GM10266 (cell line): Measurements from ENCODE around the gene MYCBPAP.

Source experiments
- DNase-seq: peaks from one replicate; pipeline ENCODE4 v3.0.0; 2012; ENCODE audit errors: extremely low spot score
- CTCF ChIP-seq: IDR thresholded peaks from 2 replicates; pipeline ENCODE4 v1.5.1; 2012; ENCODE audit warnings: mild to moderate bottlenecking, low read depth; ENCODE audit not compliant: control insufficient read depth, insufficient read depth; ENCODE audit errors: missing control alignments

Gene MYCBPAP

GRCh38 chr17:50520483-50520882 is 12.2 kb downstream of the MYCBPAP start:
- no peak for DNase-seq
- no peak for TF ChIP-seq CTCF

- no peak for DNase-seq
- TF ChIP-seq CTCF, result no peak
Measured at GRCh38 chr17:50521514-50521913, 13.3 kb downstream of the MYCBPAP start.

- no peak for TF ChIP-seq CTCF
- no peak for DNase-seq
Measured at GRCh38 chr17:50522766-50523165, 14.5 kb downstream of the MYCBPAP start.

GRCh38 chr17:50523208-50523607 is 15.0 kb downstream of the MYCBPAP start:
- no peak for DNase-seq
- TF ChIP-seq CTCF, result no peak

GRCh38 chr17:50524838-50525237 is 16.6 kb downstream of the MYCBPAP start:
- no peak for DNase-seq
- no peak for TF ChIP-seq CTCF

- no peak for TF ChIP-seq CTCF
- DNase-seq, result no peak
Measured at GRCh38 chr17:50527155-50527762, 19.0 kb downstream of the MYCBPAP start.

- no peak for DNase-seq
- no peak for TF ChIP-seq CTCF
Measured at GRCh38 chr17:50527949-50528474, 19.8 kb downstream of the MYCBPAP start.
